GM21717 (cell line): Measurements from ENCODE around the gene SLC2A9.

Experiments
- ATAC-seq: cut with Tn5 transposase; IDR thresholded peaks from one replicate; pipeline ENCODE4 v1.9.1; 2021; ENCODE audit warnings: mild to moderate bottlenecking, moderate library complexity; ENCODE audit not compliant: unreplicated experiment

SLC2A9 gene

DNA sequence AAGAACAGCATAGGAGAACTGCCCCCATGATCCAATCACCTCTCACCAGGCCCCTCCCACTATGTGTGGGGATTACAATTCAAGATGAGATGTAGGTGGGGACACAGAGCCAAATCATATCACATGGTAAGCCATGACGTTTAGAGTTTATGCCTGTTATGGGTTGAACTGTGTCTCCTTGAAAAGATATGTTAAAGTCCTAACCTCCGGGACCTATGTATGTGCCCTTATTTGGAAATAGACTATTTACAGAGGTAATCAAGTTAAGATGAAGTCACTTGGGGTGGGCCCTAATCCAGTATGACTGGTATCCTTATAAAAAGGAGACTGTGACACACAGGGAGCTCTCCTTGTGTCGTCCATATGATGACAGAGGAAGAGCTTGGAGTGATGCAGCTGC is 25.2 kb upstream of the SLC2A9 start:
- ATAC-seq = no peak

DNA sequence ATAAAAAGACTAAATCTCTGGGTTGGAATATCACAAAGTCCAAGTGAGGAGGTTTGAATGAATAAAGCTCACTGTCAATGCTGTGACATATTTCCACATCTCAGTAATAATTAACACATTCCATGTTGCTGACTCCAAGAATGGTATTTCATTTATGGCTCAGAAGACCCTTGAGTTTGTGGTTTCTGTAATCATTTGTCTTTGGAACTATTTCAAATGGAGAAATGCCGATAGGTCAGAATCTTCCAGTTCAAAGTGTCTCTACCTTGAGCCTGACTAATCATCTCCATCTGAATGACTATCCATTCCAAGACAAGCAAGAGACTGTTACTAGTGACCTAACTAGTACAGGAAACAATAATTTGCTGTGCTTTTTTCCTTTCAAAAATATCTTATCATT is 24.2 kb upstream of the SLC2A9 start:
- no peak for ATAC-seq

GRCh38 chr4:10041036-10041435 is 19.7 kb upstream of the SLC2A9 start:
- no peak for ATAC-seq

DNA sequence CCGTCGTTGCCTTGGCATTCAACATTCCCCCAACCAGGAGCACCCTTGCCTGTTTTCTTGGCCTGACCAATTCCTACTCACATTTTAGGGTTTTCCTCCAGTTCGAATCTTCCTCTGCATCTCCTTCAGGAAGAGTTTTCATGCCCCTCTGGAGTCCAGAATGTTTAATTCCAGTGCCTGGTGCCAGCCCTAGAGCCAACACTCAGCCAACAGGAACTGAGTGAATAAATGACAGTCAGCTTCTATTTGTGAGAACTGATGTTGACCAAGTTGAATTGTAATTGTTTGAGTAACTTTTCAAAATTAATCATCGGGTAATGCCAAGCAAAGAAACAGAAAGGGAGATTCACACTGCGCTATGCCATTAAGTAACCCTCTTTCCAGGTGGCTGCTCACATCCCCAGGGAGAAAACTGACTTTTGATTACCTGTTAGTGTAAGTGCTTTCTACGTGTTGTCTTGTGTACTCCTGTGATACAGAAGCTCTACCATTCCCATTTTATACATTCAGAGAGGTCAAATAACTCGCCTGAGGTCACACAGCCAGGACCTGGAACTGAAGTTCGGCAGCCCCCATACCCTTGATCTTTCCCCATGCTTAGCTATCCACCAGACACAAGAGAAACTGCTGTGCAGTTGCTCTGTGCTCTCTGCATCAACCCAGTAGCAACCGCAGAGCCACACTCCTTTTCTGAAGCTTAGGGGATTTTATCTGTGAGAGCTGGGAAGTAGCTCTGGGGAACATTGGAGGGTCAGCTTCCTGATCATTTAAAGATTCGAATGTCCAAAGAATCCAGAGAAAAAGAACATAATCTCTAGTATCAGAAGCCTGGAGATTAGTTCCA is 19.0 kb upstream of the SLC2A9 start:
- no peak for ATAC-seq

DNA sequence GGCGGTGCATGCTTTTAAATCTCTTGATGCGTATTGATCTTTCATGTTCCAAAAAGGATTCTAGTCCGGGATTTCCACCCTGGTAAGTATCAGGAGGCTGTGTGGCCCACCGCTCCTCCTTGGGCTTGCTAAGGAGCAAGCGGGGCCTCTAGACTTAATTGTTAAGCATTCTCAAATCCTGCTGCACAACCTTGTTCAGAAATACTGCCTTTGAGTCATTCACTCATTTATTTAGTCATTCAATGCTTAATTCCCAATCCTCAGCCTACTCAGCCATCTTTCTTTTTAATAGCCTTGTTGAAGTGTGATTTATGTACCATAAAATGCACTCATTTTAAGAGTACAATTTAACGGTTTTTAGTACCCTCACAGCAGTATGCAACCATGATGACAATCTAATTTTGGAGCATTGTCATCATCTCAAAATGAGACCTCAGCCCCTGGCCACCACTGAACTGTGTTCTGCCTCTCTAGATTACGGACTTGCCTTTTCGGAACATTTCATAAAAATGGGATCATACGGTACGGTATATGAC is 15.6 kb upstream of the SLC2A9 start:
- ATAC-seq = no peak

DNA sequence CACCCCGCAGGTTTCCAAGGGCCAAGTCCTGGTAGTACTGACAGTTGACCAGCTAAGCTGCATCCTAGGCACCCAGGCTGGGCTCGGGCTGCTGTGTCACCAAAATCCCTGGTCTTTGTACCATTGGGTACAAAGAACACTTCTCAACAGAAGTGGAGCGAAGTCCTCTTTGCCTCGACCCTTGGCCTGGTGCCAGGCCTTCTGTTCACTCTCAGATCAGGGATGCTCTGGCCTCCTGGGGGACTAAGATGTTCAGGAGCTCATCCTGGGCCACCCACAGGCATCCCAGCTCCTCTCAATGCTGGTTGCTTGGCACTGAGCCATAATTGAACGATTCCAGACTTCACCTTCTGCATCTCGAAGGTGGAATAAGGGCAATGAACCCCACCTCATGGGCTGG is 13.8 kb upstream of the SLC2A9 start:
- ATAC-seq = no peak

DNA sequence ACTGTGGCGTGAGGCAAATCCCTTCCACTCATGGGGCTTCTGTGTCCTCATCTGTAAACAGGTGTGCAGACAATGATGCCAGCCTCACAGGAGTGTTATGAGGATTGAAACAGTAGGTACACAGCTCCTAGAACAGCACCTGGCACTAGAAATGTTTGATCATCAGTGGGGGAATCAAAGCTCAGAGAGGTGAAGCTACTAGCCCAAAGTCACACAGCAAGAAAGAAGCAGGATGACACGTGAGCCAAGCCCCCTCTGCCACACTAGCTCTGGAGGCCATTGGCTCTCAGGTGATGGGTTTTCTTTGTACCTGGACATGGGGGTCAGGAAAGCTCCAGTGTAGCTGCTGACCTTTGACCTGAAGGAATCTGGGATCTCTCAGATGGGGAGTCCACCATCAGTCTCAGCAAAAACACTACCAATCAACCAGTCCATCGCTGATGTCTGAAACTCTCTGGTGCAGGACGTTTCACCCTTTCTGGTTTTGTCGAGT is 13.4 kb upstream of the SLC2A9 start:
- no peak for ATAC-seq

DNA sequence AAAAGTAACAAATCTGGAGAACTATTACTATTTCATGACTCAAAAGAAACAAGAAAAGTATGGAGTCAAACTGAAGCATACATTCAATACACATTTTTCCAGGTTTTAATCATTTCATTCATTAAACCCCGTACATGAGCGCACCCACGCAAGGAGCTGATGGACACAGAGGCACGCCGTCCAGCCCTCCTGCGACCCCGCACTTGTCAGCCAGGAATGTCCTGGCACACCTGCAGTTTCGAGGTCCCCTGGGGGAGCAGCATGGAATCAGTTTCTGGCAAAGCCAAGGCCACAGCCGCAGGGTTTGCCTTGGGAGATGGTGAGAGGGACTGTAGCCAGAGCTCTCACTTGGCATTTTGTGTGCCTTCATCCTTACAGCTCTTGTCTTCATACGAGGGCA is 12.8 kb upstream of the SLC2A9 start:
- ATAC-seq = no peak

- no peak for ATAC-seq
Observed at GRCh38 chr4:10033191-10033881, 12.0 kb upstream of the SLC2A9 start.

DNA sequence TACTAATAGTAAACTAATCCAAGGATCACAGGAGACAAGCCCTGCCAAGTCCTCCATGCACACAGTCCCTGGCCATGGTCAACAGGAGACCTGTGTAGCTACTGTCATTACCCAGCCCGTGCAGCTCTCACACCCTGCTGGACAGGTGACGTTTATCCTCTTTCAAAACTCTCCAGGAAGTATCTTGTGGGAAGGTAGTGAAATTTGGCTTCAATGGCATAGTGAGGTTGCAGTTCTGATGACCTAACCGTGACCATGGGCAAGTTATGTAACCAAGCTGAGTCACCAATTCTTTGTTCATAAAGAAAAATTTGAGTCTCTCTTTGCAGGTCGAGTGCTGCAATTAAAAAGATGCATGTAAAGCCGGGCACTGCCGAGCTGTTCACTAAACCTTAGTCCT is 11.3 kb upstream of the SLC2A9 start:
- no peak for ATAC-seq

GRCh38 chr4:10031668-10032590 is 10.6 kb upstream of the SLC2A9 start:
- ATAC-seq = no peak

DNA sequence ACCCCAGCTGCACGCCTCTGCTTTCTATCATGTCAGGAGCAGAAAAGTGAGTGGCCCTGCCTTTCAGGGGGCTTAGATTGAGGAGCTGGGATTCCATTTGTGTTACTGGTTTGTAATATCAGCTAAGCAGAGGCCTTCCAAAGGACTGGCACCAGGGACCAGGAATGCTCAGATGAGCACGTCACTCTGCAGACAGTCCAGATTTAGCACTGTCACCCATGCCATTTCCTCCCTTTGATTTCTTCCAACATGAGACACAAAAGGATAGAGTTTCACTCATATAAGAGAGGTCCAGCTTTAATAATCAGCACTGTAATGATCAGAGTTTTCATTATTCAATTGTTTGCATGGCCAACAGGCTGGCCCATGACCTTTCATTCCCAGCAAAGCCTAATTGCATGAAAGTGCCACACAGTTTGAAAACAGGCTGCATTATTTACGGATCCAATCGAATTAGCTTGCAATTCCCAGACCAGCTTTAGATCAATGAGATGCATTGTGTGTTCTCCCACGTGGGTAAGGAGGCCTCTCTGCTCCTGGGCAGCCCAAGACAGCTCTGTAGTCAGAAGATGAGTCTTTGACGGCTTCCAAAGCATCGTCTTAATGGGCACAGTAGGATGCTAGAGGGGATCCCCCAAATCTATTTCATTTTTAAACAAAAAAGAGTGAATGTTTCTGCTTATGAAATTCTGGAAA is 9.8 kb upstream of the SLC2A9 start:
- no peak for ATAC-seq

DNA sequence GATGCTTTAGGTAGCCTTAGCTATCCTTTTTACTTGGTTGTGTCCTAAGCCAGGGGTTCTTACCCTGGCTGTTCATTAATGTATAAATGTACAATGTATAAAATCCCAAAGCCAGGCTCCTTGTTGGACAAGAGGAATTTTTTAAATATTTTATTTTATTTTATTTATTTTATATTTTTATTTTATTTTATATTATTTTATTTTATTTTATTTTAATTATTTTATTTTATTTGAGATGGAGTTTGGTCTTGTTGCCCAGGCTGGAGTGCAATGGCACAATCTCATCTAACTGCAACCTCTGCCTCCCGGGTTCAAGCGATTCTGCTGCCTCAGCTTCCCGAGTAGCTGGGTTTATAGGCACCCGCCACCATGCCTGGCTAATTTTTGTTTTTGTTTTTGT is 8.1 kb upstream of the SLC2A9 start:
- no peak for ATAC-seq

- no peak for ATAC-seq
Observed at GRCh38 chr4:10028910-10029309, 7.6 kb upstream of the SLC2A9 start.

GRCh38 chr4:10026485-10026884 is 5.2 kb upstream of the SLC2A9 start:
- ATAC-seq = no peak

- no peak for ATAC-seq
Observed at GRCh38 chr4:10025230-10025806, 4.0 kb upstream of the SLC2A9 start.

DNA sequence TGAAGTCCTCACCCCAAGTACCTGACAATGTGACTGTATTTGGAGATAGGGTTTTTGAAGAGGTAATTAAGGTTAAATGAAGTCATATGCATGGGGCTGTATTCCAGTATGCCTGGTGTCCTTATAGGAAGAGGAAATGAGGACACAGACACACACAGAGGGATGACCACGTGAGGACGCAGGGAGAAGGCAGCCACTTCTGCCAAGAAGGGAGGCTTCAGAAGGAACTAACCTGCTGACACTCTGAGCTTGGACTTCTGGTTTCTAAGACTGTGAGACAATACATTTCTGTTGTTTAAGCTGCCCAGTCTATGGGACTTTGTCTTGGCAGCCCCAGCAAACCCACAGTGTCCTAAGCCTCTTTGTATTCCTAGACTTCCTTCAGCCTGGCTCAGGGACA is 3.0 kb upstream of the SLC2A9 start:
- ATAC-seq = no peak

GRCh38 chr4:10023806-10024205 is 2.5 kb upstream of the SLC2A9 start:
- ATAC-seq = no peak

- no peak for ATAC-seq
Observed at GRCh38 chr4:10023050-10023419, 1.7 kb upstream of the SLC2A9 start.
